Measurements from ENCODE around the gene HNRNPH3.

HNRNPH3 gene

GRCh38 chr10:68366600-68366999 lies 34.7 kb downstream of the HNRNPH3 start:
- intact Hi-C loops (cut with DNase I), result no loop called here
- DNase-seq, result no peak

- DNase-seq, result no peak
- intact Hi-C loops (cut with DNase I), result no loop called here
Observed at GRCh38 chr10:68367121-68367520, 35.3 kb downstream of the HNRNPH3 start.

GRCh38 chr10:68371604-68372003 lies 39.7 kb downstream of the HNRNPH3 start:
- DNase-seq, result no peak
- intact Hi-C loops (cut with DNase I), result no loop called here

GRCh38 chr10:68385740-68386139 lies 53.9 kb downstream of the HNRNPH3 start:
- DNase-seq, result no peak
- intact Hi-C loops (cut with DNase I), result no loop called here

Measured in posterior cingulate gyrus (tissue), 11 donors.